NCI-H446 (cell line): ENCODE data around the gene PAX8.

Source experiments
- DNase-seq, 2 experiments: peaks; one replicate each; lab custom pipeline; 2025; lab: John Stamatoyannopoulos, UW

PAX8 gene

GRCh38 chr2:113220970-113221708 is 57.6 kb downstream of the PAX8 start:
- no peak for DNase-seq

DNA sequence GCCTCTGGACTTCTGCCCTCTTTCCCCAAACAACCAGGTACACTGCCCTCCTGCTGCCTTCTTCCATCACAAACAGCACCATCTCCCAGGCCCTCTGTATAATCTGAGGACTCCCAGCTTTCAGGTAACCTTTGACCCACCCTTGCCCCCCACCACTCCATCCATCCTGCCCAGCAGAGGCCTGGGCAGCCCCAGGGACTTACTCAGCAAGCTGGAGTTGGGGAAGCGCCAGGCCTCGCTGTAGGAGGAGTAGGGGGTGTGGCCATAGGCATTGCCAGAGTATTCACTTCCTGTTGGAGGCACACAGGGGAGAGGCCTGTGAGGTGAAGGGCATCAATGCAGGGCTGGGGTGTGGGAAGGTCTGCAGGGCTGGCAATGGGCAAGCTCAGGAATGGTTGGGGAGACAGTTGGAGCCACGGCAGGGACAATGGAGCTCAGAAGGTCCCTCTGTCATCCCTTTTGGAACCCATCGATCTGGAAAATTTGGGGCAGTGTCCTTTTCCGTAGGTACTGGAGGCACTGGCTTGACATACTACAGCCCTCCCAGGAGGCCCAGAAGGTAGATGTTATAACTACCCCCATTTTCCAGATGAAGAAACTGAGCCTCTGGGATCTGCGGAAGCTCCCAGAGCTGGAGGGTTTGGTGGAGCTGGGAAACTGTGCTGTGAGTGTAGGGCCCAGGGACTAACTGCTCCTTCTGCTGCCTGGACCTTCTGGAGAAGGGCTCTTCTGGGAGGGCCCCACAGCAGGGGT is 58.7 kb downstream of the PAX8 start:
- DNase-seq, result no peak

DNA sequence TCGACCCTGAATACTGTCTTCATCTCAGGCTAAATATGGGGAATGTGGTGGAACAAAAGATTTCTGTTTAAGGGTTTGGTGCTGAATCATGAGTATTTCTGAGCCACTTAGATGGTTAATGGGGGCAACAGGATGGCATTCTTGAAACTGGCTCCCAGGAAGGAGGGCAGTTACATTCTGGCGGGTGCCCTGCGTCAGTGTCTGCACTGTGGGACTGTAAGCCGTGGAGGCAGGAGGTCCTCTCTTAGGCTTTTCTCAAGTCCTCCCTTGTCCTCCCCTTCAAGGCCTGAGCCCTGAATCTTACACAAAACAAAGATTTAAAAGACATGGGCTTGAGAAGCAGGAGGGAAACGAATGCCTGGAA is 59.2 kb downstream of the PAX8 start:
- no peak for DNase-seq

DNA sequence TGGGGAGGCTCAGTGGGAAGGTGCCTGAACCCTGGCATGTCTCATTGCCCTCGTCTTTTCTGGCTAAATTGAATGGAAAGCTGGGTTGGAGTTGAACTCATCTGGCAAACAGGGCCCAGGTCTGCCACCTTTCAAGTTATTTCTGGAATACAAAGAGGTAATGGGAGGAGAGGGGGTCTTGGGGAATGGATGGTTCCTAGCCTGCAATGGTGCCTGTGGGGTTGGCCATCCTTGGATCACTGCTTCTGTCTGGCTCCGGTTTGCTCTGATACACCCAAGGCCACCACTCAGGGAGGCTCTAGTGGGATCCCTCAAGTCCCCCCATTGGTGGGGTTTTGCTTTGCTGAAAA is 59.7 kb downstream of the PAX8 start:
- no peak for DNase-seq

DNA sequence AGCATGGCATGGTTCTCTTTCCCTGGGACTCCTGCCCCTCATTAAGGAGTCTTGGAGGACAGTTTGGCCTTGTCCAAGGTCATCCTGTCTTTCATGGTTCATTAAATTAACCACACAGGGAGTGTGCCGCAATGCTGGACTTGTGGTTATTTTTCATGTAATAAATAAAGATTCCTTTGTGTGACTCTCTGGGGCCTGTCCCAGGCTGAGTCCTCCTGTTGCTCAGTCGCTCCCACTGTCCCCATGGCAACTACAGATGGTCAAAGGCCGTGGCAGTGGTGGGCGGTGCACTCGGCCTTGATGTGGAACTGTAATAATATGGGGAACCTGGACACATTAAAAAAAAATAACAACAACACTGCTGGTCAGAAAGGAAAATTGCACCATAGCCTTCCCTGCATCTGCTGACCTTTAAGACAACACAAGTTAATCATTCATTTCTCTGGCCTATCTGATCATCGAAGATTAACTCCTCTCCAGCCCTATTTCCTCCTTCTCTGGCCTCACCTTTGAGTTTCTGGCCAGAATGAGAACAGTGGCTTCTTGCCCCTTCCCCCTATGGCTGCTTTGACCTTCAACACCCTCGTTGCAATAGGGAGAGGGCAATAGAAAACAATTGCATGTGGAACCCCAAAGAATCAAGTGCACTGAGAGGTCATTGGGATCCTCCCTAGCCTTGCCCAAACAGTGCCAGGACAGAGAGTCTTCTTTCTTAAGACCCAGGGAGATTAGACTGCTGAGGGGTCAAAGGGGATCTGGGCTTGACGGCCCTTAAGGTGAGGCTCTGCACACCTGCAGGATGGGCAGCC is 60.2 kb downstream of the PAX8 start:
- DNase-seq, result no peak

DNA sequence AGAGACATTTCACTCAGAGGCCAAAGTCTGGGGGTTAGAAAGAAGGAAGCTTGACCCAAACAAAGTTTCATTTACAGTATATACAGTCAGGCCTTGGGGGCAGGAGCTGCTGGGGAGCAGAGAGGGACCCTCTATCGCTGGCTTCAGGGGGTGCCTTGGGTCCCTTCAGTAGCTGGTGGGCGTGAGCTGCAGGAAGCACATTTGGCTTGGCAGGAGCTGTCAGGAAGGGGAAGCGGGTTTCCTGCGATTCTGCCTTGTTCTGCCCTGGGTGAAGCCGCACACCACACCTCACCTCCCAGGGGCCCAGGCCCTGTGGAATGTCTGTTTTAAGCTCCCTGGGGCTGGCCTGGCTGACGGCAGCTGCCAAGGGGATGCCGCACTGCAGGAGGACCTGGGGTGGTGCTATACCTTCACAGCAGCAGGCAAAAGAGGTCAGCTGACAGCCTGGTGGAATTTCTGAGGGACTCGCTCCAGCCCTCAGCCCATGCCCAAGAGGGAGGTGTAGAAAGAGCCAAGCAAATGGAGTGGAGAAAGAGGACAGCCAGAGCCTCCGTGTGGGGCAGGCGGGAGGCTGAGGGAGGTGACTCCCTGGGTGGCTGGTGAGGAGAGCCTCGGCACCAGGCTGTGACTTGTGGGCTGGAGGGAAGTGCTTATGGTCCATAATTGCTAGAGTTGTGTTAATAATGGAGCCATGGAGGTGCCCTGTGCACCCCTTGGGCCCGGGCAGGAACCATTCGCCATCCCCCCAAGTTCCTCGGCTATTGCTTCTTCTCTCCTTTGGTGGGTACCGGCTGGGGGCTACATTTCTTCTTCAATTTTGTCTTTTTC is 61.1 kb downstream of the PAX8 start:
- no peak for DNase-seq

GRCh38 chr2:113216891-113217454 is 61.7 kb downstream of the PAX8 start:
- no peak for DNase-seq

DNA sequence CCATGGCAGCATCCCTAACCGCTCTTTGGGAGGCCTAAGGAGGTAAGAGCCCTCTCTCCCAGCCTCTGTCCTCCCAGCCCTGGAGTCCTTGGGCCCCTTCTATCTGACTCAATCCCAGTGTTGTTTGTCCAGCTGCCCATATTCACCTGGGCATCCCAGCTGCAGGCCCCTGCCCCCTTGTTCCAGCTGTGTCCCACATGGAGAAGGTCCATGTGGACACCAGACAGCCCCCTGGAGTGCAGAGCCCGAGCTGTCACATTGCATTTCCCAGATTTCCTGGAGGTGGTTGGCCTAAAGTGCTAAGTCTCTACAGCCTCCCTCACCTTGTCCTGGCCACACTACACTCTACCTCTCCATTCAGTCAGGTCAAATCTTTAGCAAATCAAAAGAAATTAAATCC is 62.4 kb downstream of the PAX8 start:
- DNase-seq, result no peak

DNA sequence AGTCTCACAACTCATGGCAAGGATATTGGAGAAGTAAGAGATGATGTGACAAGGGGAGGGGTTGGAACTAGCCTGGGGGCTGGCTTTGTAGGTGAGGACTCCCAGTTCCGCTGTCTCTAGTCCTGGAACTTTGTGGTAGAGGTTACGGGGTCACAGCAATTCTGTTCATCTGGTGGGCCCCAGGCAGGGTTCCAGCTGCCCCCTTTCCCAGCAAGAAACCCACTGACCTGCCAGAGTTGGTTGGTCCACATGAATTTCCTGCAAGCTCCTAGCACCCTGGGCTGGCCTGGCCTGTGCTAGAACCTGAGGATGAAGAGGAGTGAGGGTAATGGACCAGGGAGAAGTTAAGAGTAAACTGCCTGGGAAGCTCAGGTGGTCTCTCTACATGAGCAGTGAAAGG is 63.7 kb downstream of the PAX8 start:
- DNase-seq, result no peak

DNA sequence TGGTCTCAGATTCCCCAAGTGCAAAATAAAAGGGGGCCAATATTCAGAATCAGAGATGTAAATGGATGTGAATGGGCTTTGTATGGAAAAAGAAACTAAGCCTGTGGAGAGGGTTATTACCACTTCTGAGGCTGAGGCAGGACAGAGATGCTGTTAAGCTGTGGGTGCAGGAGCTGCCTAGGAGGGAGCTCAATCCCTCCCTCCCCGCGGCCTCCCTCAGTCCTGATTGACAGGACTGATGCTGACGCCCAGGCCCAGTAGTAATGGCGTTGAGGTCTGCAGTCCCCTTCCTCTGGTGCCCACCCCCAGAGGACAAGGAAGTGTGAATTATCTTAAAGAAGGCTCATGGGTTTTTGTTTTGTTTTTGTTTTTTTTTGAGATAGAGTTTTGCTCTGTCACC is 64.6 kb downstream of the PAX8 start:
- DNase-seq, result no peak

DNA sequence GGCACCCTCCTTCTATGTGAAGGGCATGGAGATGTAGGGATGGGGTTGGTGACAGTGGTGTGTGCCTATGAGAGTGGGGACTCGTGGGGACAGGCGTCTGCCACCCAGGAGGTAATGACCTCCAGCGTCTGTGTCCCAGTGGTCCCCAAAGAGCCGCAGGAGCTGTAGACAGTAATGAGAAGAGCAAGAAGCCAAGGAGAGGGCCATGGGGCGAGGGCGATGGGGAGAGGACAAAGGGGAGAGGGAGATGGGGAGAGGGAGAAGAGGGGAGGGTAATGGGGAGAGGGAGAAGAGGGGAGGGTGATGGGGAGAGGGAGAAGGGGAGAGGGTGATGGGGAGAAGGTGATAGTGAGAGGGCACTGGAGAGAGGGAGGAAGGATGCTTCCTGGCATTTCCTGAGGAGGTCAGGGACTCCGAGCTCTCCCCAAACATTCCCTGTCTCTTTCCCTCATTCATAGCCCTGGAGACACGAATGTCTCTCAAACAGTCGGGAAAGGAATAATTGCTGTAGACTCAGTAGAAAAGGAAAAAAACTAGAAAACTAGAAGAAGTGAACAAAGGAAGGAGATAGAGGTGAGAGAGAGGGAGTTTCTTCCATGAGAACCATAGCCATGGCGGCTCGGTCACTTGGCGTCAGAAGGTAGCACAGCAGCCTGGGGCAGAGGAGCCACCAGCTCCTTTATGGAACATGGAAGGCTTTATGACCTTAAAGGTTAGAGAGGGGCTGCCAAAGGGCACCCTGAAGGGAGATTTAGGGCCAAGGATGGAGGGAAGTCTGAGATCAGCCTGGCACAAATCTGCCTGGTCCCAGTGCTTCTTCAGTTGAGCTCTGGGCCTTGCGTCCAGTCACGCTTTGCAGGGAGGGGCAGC is 65.4 kb downstream of the PAX8 start:
- no peak for DNase-seq

- peak in 1 of 2 experiments; percentile 58 for DNase-seq
These were observed 66.3 kb downstream of the PAX8 start for GRCh38 chr2:113212245-113213060.

DNA sequence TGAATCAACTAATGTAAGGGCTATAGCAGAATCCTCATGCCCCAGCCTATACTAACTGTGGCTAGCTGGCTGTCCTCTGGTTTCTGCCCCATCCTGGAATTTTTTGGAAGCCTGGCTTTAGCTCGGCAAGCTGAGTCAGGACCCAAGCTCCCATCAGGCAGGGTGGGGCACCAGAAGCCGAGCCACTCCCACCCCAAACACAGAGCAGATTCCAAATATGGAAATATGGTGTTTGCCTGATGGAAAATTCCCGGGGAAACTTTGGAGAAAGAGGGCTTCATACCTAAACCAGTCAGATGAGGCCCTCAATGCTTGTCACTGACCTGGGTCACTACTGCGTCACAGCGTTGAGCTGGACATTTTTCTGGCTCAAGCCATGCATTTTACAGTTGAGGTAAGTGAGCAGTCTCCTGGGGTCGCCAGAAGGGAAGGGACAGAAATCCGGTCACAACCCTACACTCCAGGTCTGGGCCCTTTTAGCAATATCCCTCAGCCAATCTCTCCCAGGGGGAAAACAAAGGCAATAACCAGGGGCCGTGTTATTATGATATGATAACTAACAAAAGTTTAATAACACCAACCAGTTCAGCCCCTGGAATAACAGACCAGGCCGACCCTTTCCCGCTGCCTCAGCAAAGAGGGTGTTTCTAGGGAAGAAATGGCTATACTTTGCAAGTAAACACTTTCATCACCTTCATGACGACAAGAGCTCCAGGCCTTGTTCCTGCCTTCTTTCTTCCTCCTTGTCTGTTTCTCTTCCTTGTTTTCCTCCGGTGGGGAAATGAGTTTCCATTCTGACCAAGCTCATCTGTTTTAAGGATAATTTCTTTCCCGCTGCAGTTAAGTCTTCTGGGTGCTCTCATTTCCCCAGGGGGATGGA is 67.3 kb downstream of the PAX8 start:
- DNase-seq, result no peak

GRCh38 chr2:113209646-113210171 is 69.0 kb downstream of the PAX8 start:
- DNase-seq, result no peak

GRCh38 chr2:113209011-113209645 is 69.6 kb downstream of the PAX8 start:
- no peak for DNase-seq

DNA sequence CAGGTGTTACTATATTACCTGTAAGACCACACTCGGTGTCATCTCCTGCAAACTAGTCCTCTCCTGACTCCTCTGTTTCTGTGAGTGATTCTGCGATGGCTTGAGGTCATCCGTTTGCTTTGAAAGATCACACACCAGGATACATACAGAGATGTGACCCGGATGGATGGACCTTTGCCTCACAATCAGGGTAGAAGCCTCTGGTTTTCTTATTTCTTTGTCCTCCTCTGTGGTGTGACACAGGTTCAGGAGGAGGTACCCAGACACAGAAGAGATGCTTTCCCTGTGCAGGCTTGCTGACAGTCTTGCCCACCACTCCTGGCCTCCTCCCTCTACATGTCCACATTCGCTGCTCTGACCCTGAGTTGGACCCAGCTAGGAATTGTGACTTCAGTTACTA is 70.3 kb downstream of the PAX8 start:
- no peak for DNase-seq

- DNase-seq, result no peak
These were observed 71.7 kb downstream of the PAX8 start for GRCh38 chr2:113207021-113207420.

- DNase-seq, result no peak
These were observed 72.5 kb downstream of the PAX8 start for GRCh38 chr2:113206251-113206650.
